Upper lobe of left lung (tissue), 6 donors: ENCODE results near the gene AFF3. TPM values are rescaled to one million over a fixed set of nuclear protein-coding genes. Genes with fewer than 3 reads are reported as not detected.
"Not testable (repeated sequence)": the region's sequence is repeated elsewhere in the genome, so short reads cannot be mapped to it uniquely, and the experiment has no call there.

ENCODE experiments used
- ATAC-seq, 2 donors: fragments of 200-7000 bp; cut with Tn5 transposase; one replicate each; pipeline ENCODE4 v1.9.1; 2022; ENCODE audit warnings: mild to moderate bottlenecking in 2 of 2, moderate library complexity in 2 of 2; ENCODE audit not compliant: low FRiP score in 2 of 2
- DNase-seq, 2 donors: peaks; one replicate each; pipeline ENCODE4 v3.0.0-alpha.2; 2019 to 2020
- H3K27ac ChIP-seq, 4 donors: fragments of 200-600 bp; sonication (generic); one replicate each; pipeline ENCODE4 v1.5.1; 2016 to 2019
- H3K27me3 ChIP-seq, 4 donors: fragments of 200-600 bp; sonication (generic); one replicate each; pipeline ENCODE4 v1.5.1; 2017 to 2019
- H3K36me3 ChIP-seq, 4 donors: fragments of 200-600 bp; sonication (generic); one replicate each; pipeline ENCODE4 v1.5.1; 2016 to 2019
- H3K4me1 ChIP-seq, 4 donors: fragments of 200-600 bp; sonication (generic); one replicate each; pipeline ENCODE4 v1.5.1; 2018 to 2019
- H3K4me3 ChIP-seq, 4 donors: fragments of 200-600 bp; sonication (generic); one replicate each; pipeline ENCODE4 v1.5.1; 2017 to 2019; ENCODE audit warnings: mild to moderate bottlenecking in 2 of 4, moderate library complexity in 1 of 4
- H3K9me3 ChIP-seq, 4 donors: fragments of 200-600 bp; sonication (generic); one replicate each; pipeline ENCODE4 v1.5.1; 2018 to 2019
- CTCF ChIP-seq, 6 experiments: fragments of 450-650 bp in 4 of 6; fragments of 200-600 bp in 2 of 6; sonication (generic) in 2 of 6; IDR thresholded peaks; one replicate each; pipeline ENCODE4 v1.5.1; 2016 to 2019; ENCODE audit warnings: antibody characterized with exemption in 6 of 6
- EP300 ChIP-seq, 4 donors: sonication (generic); formaldehyde crosslinking; IDR thresholded peaks; one replicate each; pipeline ENCODE4 v1.5.1; 2017; ENCODE audit warnings: antibody characterized with exemption in 4 of 4, control low read depth in 2 of 4
- POLR2A ChIP-seq, 4 donors: fragments of 450-650 bp; IDR thresholded peaks; one replicate each; pipeline ENCODE4 v1.5.1; 2016 to 2017; ENCODE audit warnings: antibody characterized with exemption in 4 of 4, mild to moderate bottlenecking in 2 of 4
- POLR2AphosphoS5 ChIP-seq, 2 donors: sonication (generic); formaldehyde crosslinking; IDR thresholded peaks; one replicate each; pipeline ENCODE4 v1.5.1; 2017; ENCODE audit warnings: antibody characterized with exemption in 2 of 2
- WGBS, 2 donors: methylation state at CpG; one replicate each; pipeline ENCODE4 v1.1.5; 2017 to 2018; 5-methylcytosine and 5-hydroxymethylcytosine counted together
- total RNA-seq, 6 donors: library from RNA; depleted of rRNA in 4 of 6; stranded (reverse); fragments of >200 nt in 4 of 6; gene quantifications; one replicate each; pipeline versions ENCODE4 v1.1.0 to v1.2.1, GENCODE V29; 2016 to 2021
- donor health status: DM: no; HTN: no; CAD: no; lungs with moderate emphysema.
- donor health status: DM: no; HTN: yes; CAD: no; lungs with severe emphysema.

The AFF3 gene
- total RNA-seq, 6 donors from 2014 or later = 21.0 to 195 (median 47.9) TPM

GRCh38 chr2:100121124-100121718 lies 21.2 kb downstream of the AFF3 start:
- no peaks in the 10 kb centered on the region for H3K4me1 ChIP-seq
- DNase-seq = no peak
- no peak for ATAC-seq
- H3K36me3 ChIP-seq = no peaks in the 10 kb centered on the region
- H3K9me3 ChIP-seq = no peaks in the 10 kb centered on the region
- H3K27ac ChIP-seq = no peak overlapping the region
- TF ChIP-seq EP300 (IDR thresholded peaks at IDR 0.05) (no peak), POLR2AphosphoS5 (IDR thresholded peaks at IDR 0.05) (no peak), CTCF (IDR thresholded peaks at IDR 0.05) (no peak), POLR2A (IDR thresholded peaks at IDR 0.05) (no peak)
- H3K4me3 ChIP-seq = no peak overlapping the region
- 93 to 97% methylated on average over 4 of the region's 4 CpGs for WGBS, 2 donors
- H3K27me3 ChIP-seq = no peaks in the 10 kb centered on the region

- ATAC-seq = no peak
- DNase-seq = no peak
- H3K27me3 ChIP-seq = no peaks in the 10 kb centered on the region
- no peaks in the 10 kb centered on the region for H3K4me1 ChIP-seq
- H3K4me3 ChIP-seq = no peak overlapping the region
- no peak overlapping the region for H3K27ac ChIP-seq
- WGBS, 2 donors = 36 to 48% methylated on average over 1 of the region's 1 CpG
- no peaks in the 10 kb centered on the region for H3K36me3 ChIP-seq
- H3K9me3 ChIP-seq = no peaks in the 10 kb centered on the region
- TF ChIP-seq POLR2A (IDR thresholded peaks at IDR 0.05) (no peak), POLR2AphosphoS5 (IDR thresholded peaks at IDR 0.05) (no peak)
Observed at GRCh38 chr2:100119235-100119634, 23.2 kb downstream of the AFF3 start.

GRCh38 chr2:100113990-100114433 lies 28.4 kb downstream of the AFF3 start:
- no peaks in the 10 kb centered on the region for H3K4me1 ChIP-seq
- ATAC-seq = no peak
- 88% methylated on average over 2 of the region's 2 CpGs; no CpG with 5 or more reads in 1 of the 2 donors for WGBS, 2 donors

GRCh38 chr2:100110614-100111000 lies 31.8 kb downstream of the AFF3 start:
- ATAC-seq = no peak
- 70% methylated on average over 2 of the region's 2 CpGs for WGBS, 2 donors
- DNase-seq = no peak

More at GRCh38 chr2:100113990-100114433, 28.4 kb downstream of the AFF3 start:
- no peak for DNase-seq
- Histone ChIP-seq H3K4me3 (no peak overlapping the region), H3K27ac (no peak overlapping the region), H3K9me3 (no peaks in the 10 kb centered on the region), H3K36me3 (no peaks in the 10 kb centered on the region), H3K27me3 (no peaks in the 10 kb centered on the region)
- TF ChIP-seq POLR2AphosphoS5 (IDR thresholded peaks at IDR 0.05) = no peak
- TF ChIP-seq CTCF (IDR thresholded peaks at IDR 0.05) = no peak
- no peak for TF ChIP-seq POLR2A (IDR thresholded peaks at IDR 0.05)
- TF ChIP-seq EP300 (IDR thresholded peaks at IDR 0.05) = no peak

GRCh38 chr2:100109986-100110613 lies 32.3 kb downstream of the AFF3 start:
- Histone ChIP-seq H3K36me3 (no peaks in the 10 kb centered on the region), H3K9me3 (no peaks in the 10 kb centered on the region), H3K27ac (no peak overlapping the region), H3K27me3 (peaks cover 0 to 6% (median 1%) of the 10 kb centered on the region in 4 donors), H3K4me1 (peaks cover 13 to 22% (median 14%) of the 10 kb centered on the region in 4 donors), H3K4me3 (no peak overlapping the region)
- TF ChIP-seq EP300 (IDR thresholded peaks at IDR 0.05) = no peak
- no peak for TF ChIP-seq CTCF (IDR thresholded peaks at IDR 0.05)
- no peak for TF ChIP-seq POLR2AphosphoS5 (IDR thresholded peaks at IDR 0.05)
- no peak for TF ChIP-seq POLR2A (IDR thresholded peaks at IDR 0.05)
- WGBS, 2 donors = 89 to 90% methylated on average over 6 of the region's 6 CpGs
- DNase-seq = no peak
- ATAC-seq = no peak

More at GRCh38 chr2:100110614-100111000, 31.8 kb downstream of the AFF3 start:
- no peaks in the 10 kb centered on the region for H3K9me3 ChIP-seq
- H3K27me3 ChIP-seq = peaks cover 0 to under 1% (median 0%) of the 10 kb centered on the region in 4 donors
- no peak overlapping the region for H3K4me3 ChIP-seq
- TF ChIP-seq EP300 (IDR thresholded peaks at IDR 0.05) = no peak
- peaks cover 8 to 17% (median 9%) of the 10 kb centered on the region in 4 donors for H3K4me1 ChIP-seq
- no peaks in the 10 kb centered on the region for H3K36me3 ChIP-seq
- H3K27ac ChIP-seq = no peak overlapping the region

GRCh38 chr2:100108648-100109020 lies 33.8 kb downstream of the AFF3 start:
- H3K27ac ChIP-seq, H3K27me3 ChIP-seq, ATAC-seq, DNase-seq, H3K4me3 ChIP-seq, H3K9me3 ChIP-seq, H3K36me3 ChIP-seq: not testable (repeated sequence)
- WGBS, 2 donors = 59 to 84% methylated on average over 2 to 3 of the region's 3 CpGs
- H3K4me1 ChIP-seq = peaks cover 14 to 22% (median 16%) of the 10 kb centered on the region in 4 donors
